RPMI7951 (cell line): Measurements from ENCODE around the gene LDHB. TPM values are rescaled to one million over a fixed set of nuclear protein-coding genes. Genes with fewer than 3 reads are reported as not detected.
A peak's percentile ranks its signal among the peaks of the same experiment; 100 is the strongest.
"Not testable (repeated sequence)": the region's sequence is repeated elsewhere in the genome, so short reads cannot be mapped to it uniquely, and the experiment has no call there.

ENCODE experiments used
- DNase-seq: peaks from one replicate; pipeline ENCODE4 v3.0.0-alpha.2; 2012; ENCODE audit warnings: low read depth
- total RNA-seq: library from RNA; depleted of rRNA; stranded (reverse); fragments of >200 nt; shearing (Covaris generic); gene quantifications from 2 replicates; pipeline ENCODE4 v1.2.3, GENCODE V29; 2014; rRNA removed

LDHB gene
- total RNA-seq, 1 experiment from 2014 or later: 629 TPM

- DNase-seq: peak; percentile 18
Measured at GRCh38 chr12:21607701-21608100, 49.9 kb downstream of the LDHB start.

- DNase-seq: no peak
Measured at GRCh38 chr12:21606175-21606574, 51.5 kb downstream of the LDHB start.

DNA sequence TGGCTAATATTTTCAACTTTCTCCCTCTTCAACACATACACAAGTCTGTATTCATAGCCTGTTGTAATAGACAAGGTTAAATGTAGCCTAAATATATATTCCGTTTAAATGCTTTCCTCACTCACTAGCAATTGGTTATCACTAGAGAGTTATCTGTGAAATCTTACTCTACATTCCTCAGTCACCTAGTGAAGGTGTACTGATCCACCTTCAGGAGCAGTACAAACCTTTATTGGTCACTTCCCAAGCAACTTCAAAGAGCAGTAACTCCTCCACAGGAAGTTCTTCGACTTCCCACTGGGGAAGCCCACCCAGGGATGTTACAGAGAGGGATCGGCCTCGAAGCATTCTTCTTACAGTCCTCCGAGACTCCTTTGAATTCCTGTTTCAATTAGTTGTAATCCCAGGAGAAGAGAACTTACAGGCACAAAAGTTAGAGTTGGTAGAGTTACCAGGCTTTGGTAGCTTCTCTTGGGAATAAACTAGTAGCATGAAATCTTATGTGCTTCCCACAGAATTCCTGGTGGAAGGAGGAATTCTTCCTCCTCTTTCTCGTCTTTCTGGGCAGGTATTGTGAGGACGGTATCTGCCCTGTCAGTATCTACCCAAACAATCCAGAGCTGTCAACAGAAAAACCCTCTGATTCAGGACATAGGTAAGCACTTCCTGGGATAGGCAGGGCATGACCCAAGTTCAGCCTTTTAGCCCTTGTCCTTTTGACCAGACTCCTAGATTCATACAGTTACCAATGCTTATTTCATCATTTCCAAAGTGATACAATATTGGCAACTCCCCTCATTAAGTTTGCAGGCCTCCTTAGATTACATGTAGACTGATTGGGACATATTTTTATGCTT is 53.2 kb downstream of the LDHB start, which contains the start of gene GYS2:
TSS of gene GYS2 (minus strand) at position 603 of the 857 bp plus-strand sequence. CDS start at position 348, 255 bp downstream.
- no peak for DNase-seq

DNA sequence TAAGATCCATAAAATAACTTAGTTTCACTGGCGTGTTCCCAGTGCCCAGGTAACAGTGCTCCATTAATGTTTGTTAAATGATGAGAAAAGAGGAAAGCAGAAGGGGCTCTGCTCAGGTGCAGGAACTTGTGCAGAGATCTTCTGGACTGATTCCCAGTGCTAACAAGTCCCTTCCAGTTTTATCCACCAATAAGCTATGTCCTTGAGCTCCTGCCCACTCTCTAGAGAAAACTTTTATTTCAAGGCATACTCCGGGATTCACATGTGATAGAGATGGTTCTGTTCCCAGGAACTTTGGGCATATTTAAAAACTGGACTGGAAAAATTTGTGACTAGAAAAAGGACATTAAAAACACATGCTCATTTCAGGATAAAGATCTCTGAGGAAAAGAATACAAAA is 54.9 kb downstream of the LDHB start:
- no peak for DNase-seq

DNA sequence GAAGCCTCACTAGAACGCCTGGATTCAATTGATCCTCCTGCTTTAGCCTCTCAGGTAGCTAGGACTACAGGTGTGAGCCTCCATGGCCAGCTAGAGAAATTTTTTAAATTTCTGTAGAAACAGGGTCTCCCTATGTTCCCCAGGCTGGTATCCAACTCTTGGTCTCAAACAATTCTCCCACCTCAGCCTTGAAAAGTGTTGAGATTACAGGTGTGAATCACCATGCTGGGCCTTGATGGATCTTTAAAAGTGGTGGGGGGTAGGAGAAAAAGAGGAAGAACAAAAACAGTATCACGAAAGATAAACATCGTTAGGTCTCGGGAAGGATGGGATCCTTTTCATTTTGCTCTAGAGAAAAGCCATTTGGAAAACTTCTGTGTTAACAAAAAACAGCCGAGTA is 57.4 kb downstream of the LDHB start:
- DNase-seq: no peak

DNA sequence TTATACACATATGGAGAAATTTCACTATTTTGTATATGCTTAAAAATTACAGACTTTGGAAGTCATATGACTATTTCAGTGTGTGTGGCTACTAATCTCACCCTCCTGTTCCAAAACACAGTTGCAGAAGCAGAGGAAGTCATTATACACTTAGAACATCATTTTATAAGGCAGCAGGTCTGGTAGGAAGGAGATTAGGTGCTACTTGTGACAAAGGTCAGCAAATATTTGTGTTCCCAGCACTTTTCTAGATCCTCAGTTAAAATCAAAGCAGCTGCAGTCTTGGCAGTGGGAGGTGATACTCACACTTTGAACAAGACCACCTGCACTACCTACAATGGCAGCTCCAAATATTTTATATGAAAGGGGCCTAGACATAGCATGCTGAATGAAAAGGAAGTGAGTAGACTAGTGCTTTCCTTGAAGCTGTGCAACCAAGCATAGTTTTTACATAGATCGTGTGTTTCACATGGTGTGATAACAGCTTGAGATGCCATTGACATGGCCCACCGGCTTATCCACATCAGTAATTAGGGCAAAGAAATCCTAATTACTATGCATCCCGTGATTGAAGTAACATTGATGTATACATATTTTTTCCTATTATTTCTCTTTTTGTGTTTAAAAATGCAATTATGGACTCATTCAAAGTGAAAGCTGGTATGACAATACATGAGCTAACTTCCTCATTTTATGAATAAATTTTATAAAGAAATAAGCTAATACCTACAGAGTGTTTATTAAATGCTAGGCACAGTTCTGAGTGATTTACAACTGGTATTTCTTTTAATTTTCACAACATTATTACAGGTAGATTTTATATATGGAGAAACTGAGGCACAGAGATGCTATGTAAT is 58.3 kb downstream of the LDHB start:
- DNase-seq: no peak

DNA sequence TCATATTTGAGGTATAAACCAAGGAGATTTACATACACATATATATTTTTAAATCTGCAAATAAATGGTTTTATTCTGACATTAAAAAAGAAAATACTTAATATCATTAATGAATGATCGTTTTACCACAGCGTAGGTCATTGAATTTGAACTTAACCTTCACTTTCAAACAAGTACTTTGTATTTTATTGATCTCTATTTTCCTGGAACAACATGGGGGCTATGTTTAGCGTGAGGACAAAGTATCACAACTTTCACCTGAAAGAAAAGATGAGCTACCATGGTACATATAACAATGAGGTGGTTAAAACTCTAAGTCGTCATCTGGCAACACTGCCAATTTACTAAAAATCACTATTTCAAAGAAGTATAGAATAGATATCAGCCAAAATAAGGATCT is 59.0 kb downstream of the LDHB start:
- DNase-seq: no peak

DNA sequence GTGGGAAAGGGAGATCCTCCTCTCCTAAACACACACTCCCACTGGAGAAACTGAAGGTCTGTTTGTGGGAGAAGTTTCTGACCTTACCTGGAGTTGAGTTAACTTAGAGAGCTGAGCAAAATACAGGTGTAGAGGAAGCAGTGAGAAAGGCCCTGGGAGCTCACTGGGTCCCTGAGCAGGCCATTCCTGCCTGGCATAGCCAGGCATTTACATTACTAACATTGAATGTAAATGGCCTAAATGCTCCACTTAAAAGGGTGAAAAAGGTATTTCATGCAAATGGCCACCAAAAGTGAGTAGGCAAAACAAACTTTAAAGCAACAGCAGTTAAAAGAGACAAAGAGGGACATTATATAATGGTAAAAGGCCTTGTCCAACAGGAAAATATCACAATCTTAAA is 62.3 kb downstream of the LDHB start:
- not testable (repeated sequence) for DNase-seq

GRCh38 chr12:21585485-21585884 is 72.2 kb downstream of the LDHB start:
- no peak for DNase-seq

Other genes starting within 250 kb of the LDHB start
- gene PYROXD1, start 220.2 kb downstream of the LDHB start, total RNA-seq: 5.3 and 6.5 TPM in 2 replicates
- 93.3 and 112 TPM in 2 replicates for gene RECQL, start 156.2 kb downstream of the LDHB start, total RNA-seq
- gene GOLT1B, start 156.1 kb downstream of the LDHB start, total RNA-seq: 59.9 and 77.0 TPM in 2 replicates
- 0.60 and 1.3 TPM in 2 replicates for gene SPX, start 131.5 kb downstream of the LDHB start, total RNA-seq
- gene GYS2, start 53.0 kb downstream of the LDHB start, total RNA-seq: not detected in 2 replicates
- gene KCNJ8, start 116.9 kb upstream of the LDHB start, total RNA-seq: under 0.01 TPM in 1 of 2 replicates, not detected in the other